IMR-90 (cell line): ENCODE data around the gene PRR19. TPM values are rescaled to one million over a fixed set of nuclear protein-coding genes. Genes with fewer than 3 reads are reported as not detected.
A peak's percentile ranks its signal among the peaks of the same experiment; 100 is the strongest.

Experiments
- ATAC-seq: fragments of 200-7000 bp; cut with Tn5 transposase; 2 replicates; pipeline ENCODE4 v1.9.1; 2020; ENCODE audit warnings: low read depth, mild to moderate bottlenecking, moderate library complexity
- BruUV-seq: library from RNA; stranded (reverse); fragments of 400-500 nt; replicated peaks from 2 replicates; lab custom pipeline; 2021; lab: Mats Ljungman, UMichigan
- CTCF ChIA-PET: fragments of 300-600 bp; formaldehyde crosslinking; extraction: SDS; loops from one replicate; lab custom pipeline; 2021; ENCODE audit warnings: antibody characterized with exemption; lab: Yijun Ruan, JAX
- POLR2A ChIA-PET: fragments of 300-600 bp; sonication (Branson Sonifier 250); formaldehyde crosslinking; loops from one replicate; lab custom pipeline; 2022; ENCODE audit warnings: antibody characterized with exemption; ENCODE audit not compliant: unreplicated experiment; lab: Charles Lee
- DNase-seq: peaks from one replicate; pipeline ENCODE4 v3.0.0; 2013
- H2AFZ ChIP-seq: replicated peaks from 2 replicates; pipeline ENCODE3; 2013; ENCODE audit warnings: low read length, mild to moderate bottlenecking; ENCODE audit not compliant: poor library complexity
- H2AK5ac ChIP-seq: 2 replicates; pipeline ENCODE4 v1.6.1; 2013; ENCODE audit warnings: low read depth, low read length, inconsistent platforms
- H2AK9ac ChIP-seq: replicated peaks from 2 replicates; pipeline ENCODE3; 2013; ENCODE audit warnings: mild to moderate bottlenecking, low read depth, low read length, moderate library complexity; ENCODE audit not compliant: poor library complexity
- H2BK120ac ChIP-seq: 2 replicates; pipeline ENCODE4 v1.6.1; 2013; ENCODE audit warnings: low read depth, low read length, inconsistent platforms
- H2BK15ac ChIP-seq: 3 replicates; pipeline ENCODE4 v1.6.1; 2013; ENCODE audit warnings: low read depth, low read length, inconsistent platforms
- H2BK20ac ChIP-seq: 2 replicates; pipeline ENCODE4 v1.6.1; 2013; ENCODE audit warnings: low read depth, mild to moderate bottlenecking, inconsistent platforms, low read length, moderate library complexity
- H2BK5ac ChIP-seq: 2 replicates; pipeline ENCODE4 v1.6.1; 2013; ENCODE audit warnings: mild to moderate bottlenecking, low read depth, low read length, inconsistent platforms; ENCODE audit not compliant: poor library complexity, severe bottlenecking
- H3K14ac ChIP-seq: replicated peaks from 2 replicates; pipeline ENCODE4 v1.6.1; 2013; ENCODE audit warnings: low read depth, low read length, inconsistent platforms
- H3K18ac ChIP-seq: 2 replicates; pipeline ENCODE4 v1.6.1; 2013; ENCODE audit warnings: low read depth, low read length, control low read depth
- H3K23ac ChIP-seq: 2 replicates; pipeline ENCODE4 v1.6.1; 2013; ENCODE audit warnings: low read depth, low read length, inconsistent platforms
- H3K27ac ChIP-seq: 2 replicates; pipeline ENCODE4 v1.5.1; 2013; ENCODE audit warnings: mild to moderate bottlenecking, control low read depth, low read length; ENCODE audit not compliant: insufficient read depth
- H3K27me3 ChIP-seq: 2 replicates; pipeline ENCODE4 v1.6.1; 2013; ENCODE audit warnings: low read length; ENCODE audit not compliant: control insufficient read depth, insufficient read depth
- H3K36me3 ChIP-seq: 2 replicates; pipeline ENCODE4 v1.6.1; 2013; ENCODE audit warnings: low read length, mixed read lengths; ENCODE audit not compliant: control insufficient read depth, insufficient read depth
- H3K4ac ChIP-seq: 2 replicates; pipeline ENCODE4 v1.6.1; 2013; ENCODE audit warnings: low read depth, low read length, inconsistent platforms
- H3K4me1 ChIP-seq: 2 replicates; pipeline ENCODE4 v1.6.1; 2013; ENCODE audit warnings: low read length, mixed read lengths; ENCODE audit not compliant: control insufficient read depth, insufficient read depth
- H3K4me2 ChIP-seq: 2 replicates; pipeline ENCODE4 v1.6.1; 2013; ENCODE audit warnings: low read depth, mild to moderate bottlenecking, control low read depth, low read length, moderate library complexity
- H3K4me3 ChIP-seq: 2 replicates; pipeline ENCODE4 v1.5.1; 2013; ENCODE audit warnings: low read depth, mild to moderate bottlenecking, control low read depth, low read length, moderate library complexity; ENCODE audit not compliant: insufficient read depth
- H3K56ac ChIP-seq: 2 replicates; pipeline ENCODE4 v1.6.1; 2013; ENCODE audit warnings: low read length, inconsistent platforms; ENCODE audit not compliant: insufficient read depth; ENCODE audit errors: extremely low read depth
- H3K79me1 ChIP-seq, 2 experiments: 2 replicates each; pipeline ENCODE4 v1.6.1; 2013; ENCODE audit warnings: low read length in 2 of 2, inconsistent platforms in 1 of 2, low read depth in 1 of 2
- H3K9ac ChIP-seq: 2 replicates; pipeline ENCODE4 v1.6.1; 2013; ENCODE audit warnings: low read depth, low read length, control low read depth
- H3K9me1 ChIP-seq: 2 replicates; pipeline ENCODE4 v1.6.1; 2013; ENCODE audit warnings: low read length, inconsistent platforms; ENCODE audit not compliant: insufficient read depth
- H3K9me3 ChIP-seq: 2 replicates; pipeline ENCODE4 v1.6.1; 2013; ENCODE audit warnings: low read length; ENCODE audit not compliant: control insufficient read depth, insufficient read depth
- H4K20me1 ChIP-seq: 2 replicates; pipeline ENCODE4 v1.6.1; 2013; ENCODE audit warnings: low read length, inconsistent platforms; ENCODE audit not compliant: insufficient read depth
- H4K5ac ChIP-seq: 2 replicates; pipeline ENCODE4 v1.6.1; 2013; ENCODE audit warnings: mild to moderate bottlenecking, low read depth, low read length, control low read depth
- H4K8ac ChIP-seq, 2 experiments: 2 replicates each; pipeline ENCODE4 v1.6.1; 2013; ENCODE audit warnings: low read depth in 2 of 2, low read length in 2 of 2, control low read depth in 1 of 2, inconsistent platforms in 1 of 2
- H4K91ac ChIP-seq: 2 replicates; pipeline ENCODE4 v1.6.1; 2013; ENCODE audit warnings: low read depth, low read length, inconsistent platforms; ENCODE audit not compliant: insufficient read depth
- BHLHE40 ChIP-seq: fragments of 150-350 bp; IDR thresholded peaks from 2 replicates; pipeline ENCODE4 v1.6.1; 2016; ENCODE audit warnings: mild to moderate bottlenecking, low read depth, low read length
- FOS ChIP-seq: fragments of 150-350 bp; IDR thresholded peaks from 2 replicates; pipeline ENCODE4 v1.6.1; 2016; ENCODE audit warnings: low read depth, low read length
- MAZ ChIP-seq: IDR thresholded peaks from 2 replicates; pipeline ENCODE4 v1.6.1; 2012; ENCODE audit warnings: low read depth, mild to moderate bottlenecking, low read length, improper control_type of control experiment, moderate library complexity, borderline replicate concordance
- MXI1 ChIP-seq: IDR thresholded peaks from 2 replicates; pipeline ENCODE4 v1.6.1; 2012; ENCODE audit warnings: low read depth, mild to moderate bottlenecking, low read length, moderate library complexity, borderline replicate concordance
- NFE2L2 ChIP-seq: fragments of 150-350 bp; IDR thresholded peaks from 2 replicates; pipeline ENCODE4 v1.6.1; 2016; ENCODE audit warnings: low read depth, mild to moderate bottlenecking, low read length
- WGBS, 2 experiments: methylation state at CpG; one replicate each; pipeline versions ENCODE4 v1.1.5 to v1.1.7; 2013; ENCODE audit warnings: missing lambda C conversion rate in 2 of 2; ENCODE audit not compliant: insufficient read length in 1 of 2; ENCODE audit errors: extremely low coverage in 2 of 2; 5-methylcytosine and 5-hydroxymethylcytosine counted together
- dilution Hi-C: fragments of 300-500 bp; cut with HindIII; formaldehyde crosslinking; loops from one replicate; pipeline ENCODE4 v1.14.3; 2018; ENCODE audit warnings: low sequenced_read_pairs; ENCODE audit not compliant: unreplicated experiment
- in situ Hi-C: fragments of 300-500 bp; cut with MboI; formaldehyde crosslinking; loops from 3 replicates; pipeline ENCODE4 v1.14.3; 2019; ENCODE audit warnings: low sequenced_read_pairs, inconsistent platforms, mixed read lengths
- intact Hi-C: fragments of 100-400 bp; cut with micrococcal nuclease; formaldehyde crosslinking; loops from 2 replicates; pipeline ENCODE4 v1.10.0; 2022
- polyA plus RNA-seq, 3 experiments: library from polyadenylated mRNA; depleted of rRNA; stranded (reverse); fragments of >200 nt; gene quantifications; 2 replicates each; pipeline ENCODE4 v1.2.3, GENCODE V29; 2012; ENCODE audit warnings: low replicate concordance in 1 of 3
- total RNA-seq: library from RNA; depleted of rRNA; stranded (reverse); fragments of >200 nt; gene quantifications from 2 replicates; pipeline ENCODE4 v1.2.3, GENCODE V29; 2012
- TF ChIP-seq, protein P1 (sequence below): fragments of 150-350 bp; IDR thresholded peaks from 2 replicates; pipeline ENCODE4 v1.6.1; 2017; ENCODE audit warnings: mild to moderate bottlenecking, antibody characterized with exemption, low read length, low read depth

Gene PRR19
- total and polyA plus RNA-seq, 2 of the 4 experiments (the other 2 are of a cell fraction), result 0.36 to 1.6 TPM

DNA sequence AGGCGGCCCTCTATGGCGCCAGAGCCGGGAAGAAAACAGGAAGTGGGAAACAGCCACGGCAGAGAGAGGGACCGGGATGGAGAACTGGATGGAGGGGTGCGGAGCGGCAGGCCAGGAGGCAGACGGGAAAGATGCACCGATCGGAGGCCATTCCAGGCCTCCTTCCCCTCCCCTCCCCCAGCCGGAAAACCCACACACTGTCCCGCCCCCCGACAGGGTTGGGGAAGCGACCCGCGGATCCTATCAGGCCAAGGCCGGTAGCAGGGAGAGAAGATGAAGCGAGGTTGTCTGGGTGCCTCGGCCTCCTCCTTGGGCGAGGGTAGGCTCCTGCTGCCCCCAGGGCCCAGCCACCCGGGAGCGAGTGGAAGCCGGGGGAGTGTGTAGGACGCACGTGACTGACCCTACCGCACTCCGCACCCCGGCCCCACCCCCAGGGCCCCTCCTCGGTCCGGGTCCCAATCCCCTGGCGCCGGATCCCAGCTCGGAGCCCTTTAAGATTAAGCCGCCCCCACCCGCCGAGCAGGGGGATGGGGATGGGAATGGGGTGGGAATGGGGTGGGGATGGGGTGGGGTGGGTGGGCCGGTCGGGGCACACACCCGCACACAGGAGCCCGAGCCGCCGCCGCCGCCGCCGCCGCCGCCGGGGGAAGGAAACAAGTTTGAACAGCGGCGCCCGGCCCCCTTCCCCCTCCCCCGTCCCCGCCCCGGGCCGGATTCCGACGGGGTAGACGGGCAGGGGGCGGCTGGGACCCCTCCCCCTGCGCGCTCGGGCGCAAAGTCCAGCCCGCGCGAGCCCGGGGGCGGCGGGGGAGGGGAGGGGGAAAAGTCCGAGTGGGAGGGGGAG is 48.5 kb upstream of the PRR19 start:
- peaks cover 12% of the 10 kb centered on the region for H3K36me3 ChIP-seq
- peak overlapping the region; percentile 100 for H2AK9ac ChIP-seq
- BruUV-seq, result no TSS peak
- WGBS, 2 experiments, result no CpG with 5 or more reads among the region's 71 CpGs
- no peaks in the 10 kb centered on the region for H3K27me3 ChIP-seq
- H3K56ac ChIP-seq, result peak overlapping the region; percentile 79
- H3K4me3 ChIP-seq, result peak overlapping the region; percentile 99
- H4K20me1 ChIP-seq, result peaks cover 40% of the 10 kb centered on the region
- H3K4me2 ChIP-seq, result peak overlapping the region; percentile 91
- ATAC-seq (peak; percentile 14), DNase-seq (peak; percentile 26)
- 0 out of 2 replicates have a peak overlapping the region, but pooled peaks have one; percentile 2 for H4K5ac ChIP-seq
- no peak overlapping the region for H2BK20ac ChIP-seq
- ChIA-PET POLR2A (no interaction called here), CTCF (no interaction called here)
- peak; percentile 34; the same call in 1 of the 2 replicates for TF ChIP-seq MXI1
- 0 out of 2 replicates have a peak, but pooled peaks have one; percentile 21 for TF ChIP-seq MAZ
- TF ChIP-seq BHLHE40, result peak; percentile 60
- TF ChIP-seq, protein P1, sequence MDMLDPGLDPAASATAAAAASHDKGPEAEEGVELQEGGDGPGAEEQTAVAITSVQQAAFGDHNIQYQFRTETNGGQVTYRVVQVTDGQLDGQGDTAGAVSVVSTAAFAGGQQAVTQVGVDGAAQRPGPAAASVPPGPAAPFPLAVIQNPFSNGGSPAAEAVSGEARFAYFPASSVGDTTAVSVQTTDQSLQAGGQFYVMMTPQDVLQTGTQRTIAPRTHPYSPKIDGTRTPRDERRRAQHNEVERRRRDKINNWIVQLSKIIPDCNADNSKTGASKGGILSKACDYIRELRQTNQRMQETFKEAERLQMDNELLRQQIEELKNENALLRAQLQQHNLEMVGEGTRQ, result peak; percentile 42; the same call in 1 of the 2 replicates
- no peak for TF ChIP-seq FOS
- TF ChIP-seq NFE2L2, result no peak
- peaks cover 7% of the 10 kb centered on the region; the same call in 1 of the 2 replicates for H3K9me1 ChIP-seq
- H3K79me1 ChIP-seq, result peaks cover 6 to 37% of the 10 kb centered on the region in 2 experiments
- intact Hi-C loops, result loop anchor here (2.0 kb wide), 1 partner anchor 27 kb away; no protein-coding TSS in a partner anchor
- H2AFZ ChIP-seq, result peak overlapping the region; percentile 91
- peak overlapping the region; percentile 61 for H2BK120ac ChIP-seq
- in situ Hi-C loops, result no loop called here
- H3K18ac ChIP-seq, result peak overlapping the region; percentile 17; the same call in 1 of the 2 replicates
- H3K9me3 ChIP-seq, result no peaks in the 10 kb centered on the region
- H3K14ac ChIP-seq, result peak overlapping the region; percentile 65
- peak overlapping the region; percentile 77 for H3K23ac ChIP-seq
- H3K27ac ChIP-seq, result peak overlapping the region; percentile 100
- peaks cover 19% of the 10 kb centered on the region for H3K4me1 ChIP-seq
- H3K9ac ChIP-seq, result peak overlapping the region; percentile 98
- peak overlapping the region; percentile 75 to 84; a peak in 3 of 4 replicates for H4K8ac ChIP-seq
- peak overlapping the region; percentile 82 for H3K4ac ChIP-seq
- dilution Hi-C loops, result no loop called here
- H2AK5ac ChIP-seq, result peak overlapping the region; percentile 90
- peak overlapping the region; percentile 7; the same call in 1 of the 3 replicates for H2BK15ac ChIP-seq
- H4K91ac ChIP-seq, result peak overlapping the region; percentile 84
- peak overlapping the region; percentile 92 for H2BK5ac ChIP-seq
